NCI-H226 (cell line): ENCODE measurements around the gene PZP.
A peak's percentile ranks its signal among the peaks of the same experiment; 100 is the strongest.

Experiments used
- DNase-seq: peaks from one replicate; pipeline ENCODE4 v3.0.0-alpha.2; 2015

The PZP gene

DNA sequence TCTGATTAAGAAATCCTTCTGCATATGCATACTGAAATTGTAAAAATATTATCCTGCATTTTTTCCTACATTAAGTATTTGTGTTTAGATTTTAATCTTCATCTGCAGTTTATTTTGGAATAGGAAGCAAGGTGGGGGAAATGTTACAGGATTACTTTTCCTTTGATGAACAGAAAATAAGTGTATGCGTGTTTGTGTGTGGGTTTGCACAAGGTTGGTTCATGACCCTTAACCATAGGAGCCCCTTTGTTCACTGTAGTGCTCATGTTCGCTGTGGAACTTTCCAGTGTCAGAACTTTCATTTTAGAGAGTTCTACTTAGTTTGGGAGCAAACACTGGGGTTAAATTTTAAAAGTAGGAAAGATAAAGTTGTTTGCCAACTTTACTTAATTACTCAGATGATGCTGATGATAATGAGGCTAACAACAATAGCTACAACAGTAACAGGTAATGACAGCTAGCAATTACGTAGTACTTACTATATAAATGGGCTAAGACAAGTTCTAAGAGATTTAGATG is 86.0 kb downstream of the PZP start:
- DNase-seq = no peak

DNA sequence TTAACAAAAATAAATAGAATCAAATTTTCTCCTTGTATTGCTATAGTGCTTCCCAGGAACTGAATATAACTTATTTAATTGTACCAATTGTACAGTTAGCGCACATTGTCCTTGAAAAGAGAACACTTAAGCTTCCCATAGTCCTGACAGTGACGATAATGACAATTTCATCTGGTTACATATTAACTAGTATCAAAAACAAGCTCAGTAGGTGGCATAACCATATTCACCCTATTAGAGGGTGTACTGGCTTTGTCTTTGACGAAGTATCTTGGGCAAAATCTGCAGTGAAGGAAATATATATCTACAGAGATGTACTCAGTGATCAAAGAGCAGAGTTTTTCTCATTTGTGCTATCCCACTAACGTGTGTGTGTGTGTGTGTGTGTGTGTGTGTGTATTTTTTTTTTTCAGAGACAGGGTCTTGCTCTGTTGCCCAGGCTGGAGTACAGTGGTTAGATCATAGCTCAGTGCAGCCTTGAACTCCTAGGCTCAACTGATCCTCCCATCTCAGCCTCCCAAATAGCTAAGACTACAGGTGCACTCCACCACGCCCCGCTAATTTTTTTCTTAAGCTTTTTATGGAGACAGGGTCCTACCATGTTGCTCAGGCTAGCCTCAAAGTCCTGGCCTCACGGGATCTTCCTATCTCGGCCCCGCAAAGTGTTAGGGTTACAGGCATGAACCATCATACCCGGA is 87.6 kb downstream of the PZP start:
- DNase-seq = no peak

DNA sequence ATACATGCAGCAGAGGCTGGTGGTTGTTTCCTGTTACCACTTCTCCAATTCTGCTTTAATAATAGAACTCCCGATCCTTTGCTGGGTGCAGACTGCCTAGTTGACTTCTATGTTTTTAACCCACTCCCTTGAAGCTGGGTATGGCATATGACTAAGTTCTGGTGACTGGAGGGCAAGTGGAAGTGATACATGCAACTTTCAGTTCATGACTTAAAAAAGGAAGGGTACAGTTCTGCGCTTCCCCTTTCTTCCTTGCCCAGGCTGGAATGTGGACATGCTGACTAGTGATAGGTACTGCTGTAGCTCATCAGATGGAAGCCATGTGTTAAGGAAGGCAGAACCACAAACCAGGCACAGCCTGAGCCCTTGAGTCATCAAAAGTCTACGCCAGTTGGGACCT is 90.0 kb downstream of the PZP start:
- DNase-seq = no peak

DNA sequence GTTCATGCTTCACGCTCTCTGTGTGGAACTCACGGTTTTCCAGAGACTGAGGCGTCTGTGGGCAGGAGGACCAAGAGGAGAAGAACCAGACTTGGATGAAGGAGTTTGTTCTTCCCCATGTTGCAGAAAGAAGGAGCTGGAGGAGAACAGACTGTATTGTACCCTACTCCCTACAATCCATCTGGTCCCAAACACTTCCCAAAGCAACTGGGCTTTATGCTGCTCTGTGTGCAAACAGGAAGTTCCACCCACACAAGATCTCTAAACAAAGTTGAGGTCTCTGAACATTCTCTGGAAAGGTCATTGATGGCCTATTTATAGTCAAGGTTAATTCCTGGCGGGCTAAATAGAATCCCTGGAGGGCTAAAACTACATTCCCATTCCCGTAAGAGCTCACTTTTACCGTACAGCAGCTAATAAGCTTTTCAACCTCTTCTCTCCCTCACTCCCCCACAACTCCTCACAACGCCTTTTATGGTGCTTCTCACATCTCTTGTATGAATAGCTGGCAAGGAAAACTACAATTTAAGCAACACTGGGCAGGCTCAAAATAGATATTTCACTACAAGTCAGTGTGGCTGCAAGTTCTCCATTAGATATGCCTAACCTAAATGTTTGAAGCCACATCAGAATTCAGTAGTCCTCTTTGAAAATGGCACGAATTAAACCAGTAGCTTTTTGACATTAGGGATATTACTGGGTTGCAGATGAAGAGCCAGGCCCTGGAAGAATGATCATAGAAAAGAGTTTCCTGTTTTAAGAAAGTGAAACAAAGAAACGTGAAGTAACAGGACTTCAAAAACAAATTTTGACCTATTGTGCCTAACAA is 92.2 kb downstream of the PZP start, which contains the start of gene A2M:
TSS of gene A2M (minus strand) at position 189 of the 829 bp plus-strand sequence. CDS start at position 119, 70 bp downstream.
- no peak for DNase-seq

GRCh38 chr12:9114946-9115345 is 93.2 kb downstream of the PZP start:
- DNase-seq = peak; percentile 43

DNA sequence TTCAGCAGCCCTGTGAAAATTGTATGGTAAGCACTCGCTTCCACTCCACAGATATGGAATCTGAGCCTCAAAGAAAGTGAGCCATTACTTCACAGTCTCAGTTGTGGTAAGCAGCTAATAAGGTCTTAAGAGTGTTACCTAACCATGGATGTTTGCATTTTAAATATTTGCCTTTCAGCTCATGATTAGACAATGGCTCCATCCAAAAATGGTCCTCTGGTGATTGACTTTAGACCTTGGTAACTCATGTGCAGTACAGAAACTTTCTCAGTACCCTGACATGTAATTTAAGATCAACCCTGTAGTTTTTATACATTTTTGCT is 94.2 kb downstream of the PZP start:
- no peak for DNase-seq

- DNase-seq = no peak
Observed at GRCh38 chr12:9113296-9113986, 94.8 kb downstream of the PZP start.

GRCh38 chr12:9112076-9112853 is 95.9 kb downstream of the PZP start:
- no peak for DNase-seq

DNA sequence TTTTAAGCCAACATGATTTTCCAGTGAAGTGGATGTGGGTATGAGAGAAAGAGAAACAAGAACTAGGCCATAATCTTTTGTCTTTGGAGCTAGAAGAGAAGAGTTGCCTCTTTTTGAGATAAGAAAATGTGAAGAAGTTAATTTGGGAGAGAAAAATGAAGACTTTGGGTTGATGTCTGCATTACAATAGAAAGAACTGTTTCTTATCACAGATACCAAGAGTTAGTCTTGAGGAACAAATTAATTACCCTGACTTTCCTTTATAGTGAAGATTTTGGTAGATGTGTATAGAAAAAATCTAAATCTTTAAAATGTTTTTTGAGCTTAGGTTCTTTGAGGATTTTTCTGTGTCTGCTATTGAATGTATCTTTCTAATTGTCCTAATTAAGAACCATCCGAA is 96.7 kb downstream of the PZP start:
- DNase-seq = no peak

GRCh38 chr12:9109737-9110491 is 98.3 kb downstream of the PZP start:
- no peak for DNase-seq

DNA sequence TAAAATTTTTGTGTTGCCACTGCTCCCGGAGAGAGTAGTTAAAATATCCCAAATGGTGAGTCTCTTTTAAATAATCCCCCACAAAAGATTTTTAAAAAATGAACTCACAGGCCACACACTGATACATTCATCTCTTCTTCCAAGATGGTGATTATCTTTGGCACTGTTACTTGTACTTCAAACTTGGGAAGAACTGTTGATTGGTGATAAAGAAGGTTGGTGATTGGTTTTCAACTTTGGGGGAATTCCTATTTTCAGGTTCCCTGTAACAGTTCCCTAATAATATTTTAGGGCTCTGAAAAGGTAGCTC is 99.0 kb downstream of the PZP start:
- no peak for DNase-seq

DNA sequence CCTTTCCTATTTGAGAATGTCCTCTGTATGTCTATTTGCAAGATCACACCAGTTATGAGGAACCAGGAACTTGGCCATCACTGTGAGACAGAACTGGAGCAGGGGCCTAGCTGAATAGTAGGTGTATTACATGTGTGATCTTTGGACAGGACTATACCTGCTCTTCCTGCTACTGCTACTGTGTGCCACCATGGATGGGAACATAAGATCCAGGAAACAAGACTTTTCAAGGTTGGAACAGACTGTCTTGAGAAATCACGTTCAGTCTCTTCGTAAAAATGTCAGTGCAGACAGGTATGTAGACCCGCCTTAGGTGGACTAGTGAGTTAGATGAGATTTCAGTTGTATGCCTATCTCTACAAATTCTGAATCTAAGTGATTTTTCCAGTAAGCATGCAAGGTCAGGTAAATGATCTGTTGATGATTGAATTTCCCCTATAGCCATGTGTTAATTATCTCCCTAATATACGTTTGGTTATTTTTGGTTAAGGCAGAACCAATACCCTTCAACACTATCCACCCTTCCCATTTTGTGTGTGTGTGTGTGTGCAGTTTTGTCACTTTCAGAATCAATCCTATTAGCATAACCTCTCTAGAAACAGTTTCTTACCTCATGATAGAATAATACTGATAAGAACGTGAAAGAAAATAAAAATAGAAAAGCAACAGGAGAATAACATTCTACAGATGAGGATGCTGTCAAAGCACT is 99.5 kb downstream of the PZP start:
- DNase-seq = no peak

DNA sequence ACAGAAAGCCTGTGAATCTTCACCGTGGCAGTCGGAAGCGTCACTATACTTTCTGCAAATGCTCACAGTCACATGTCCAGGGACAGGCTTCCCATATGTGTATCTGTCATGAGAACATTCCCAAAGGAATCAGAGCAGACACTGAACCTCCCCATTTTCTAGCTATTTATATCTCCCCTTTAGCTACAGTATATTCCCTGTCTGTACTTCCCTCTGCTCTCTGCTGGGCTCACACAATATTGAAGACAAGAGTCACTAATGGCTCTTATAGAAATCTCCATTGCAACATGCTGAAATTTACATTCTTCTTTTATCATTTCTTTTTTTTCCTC is 100.7 kb downstream of the PZP start:
- no peak for DNase-seq

- no peak for DNase-seq
Observed at GRCh38 chr12:9106610-9107541, 101.3 kb downstream of the PZP start.

- no peak for DNase-seq
Observed at GRCh38 chr12:9106067-9106466, 102.1 kb downstream of the PZP start.

DNA sequence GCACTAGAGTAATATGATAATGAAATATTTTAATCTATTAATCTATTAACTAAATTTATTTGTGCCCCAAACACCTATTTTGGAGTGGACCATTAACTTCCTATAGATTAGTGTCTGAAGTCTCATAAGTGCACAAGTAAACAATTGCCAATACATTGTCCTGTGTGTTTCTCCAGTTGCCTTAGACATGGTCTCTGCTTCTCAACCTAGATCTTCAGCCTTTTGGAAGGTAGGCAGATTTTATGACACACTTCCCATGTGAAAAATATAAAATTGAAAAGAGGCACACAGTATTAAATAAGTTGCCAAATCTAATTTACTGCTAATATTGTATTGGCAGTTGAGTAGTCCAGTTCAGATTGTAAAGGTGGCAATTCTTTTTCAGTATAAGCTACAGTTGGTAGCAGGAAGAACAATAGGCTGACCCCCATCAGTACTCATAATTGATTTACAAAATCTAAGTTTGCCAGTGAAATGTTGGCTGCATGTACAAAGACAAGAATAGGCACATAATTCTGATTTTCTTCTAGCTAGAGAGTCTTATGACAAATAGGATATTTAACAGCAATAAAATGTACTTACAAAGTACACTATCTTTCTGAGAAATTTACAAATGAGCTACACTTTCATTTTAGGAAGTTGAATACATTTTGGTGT is 103.3 kb downstream of the PZP start:
- no peak for DNase-seq

GRCh38 chr12:9104087-9104486 is 104.1 kb downstream of the PZP start:
- no peak for DNase-seq

DNA sequence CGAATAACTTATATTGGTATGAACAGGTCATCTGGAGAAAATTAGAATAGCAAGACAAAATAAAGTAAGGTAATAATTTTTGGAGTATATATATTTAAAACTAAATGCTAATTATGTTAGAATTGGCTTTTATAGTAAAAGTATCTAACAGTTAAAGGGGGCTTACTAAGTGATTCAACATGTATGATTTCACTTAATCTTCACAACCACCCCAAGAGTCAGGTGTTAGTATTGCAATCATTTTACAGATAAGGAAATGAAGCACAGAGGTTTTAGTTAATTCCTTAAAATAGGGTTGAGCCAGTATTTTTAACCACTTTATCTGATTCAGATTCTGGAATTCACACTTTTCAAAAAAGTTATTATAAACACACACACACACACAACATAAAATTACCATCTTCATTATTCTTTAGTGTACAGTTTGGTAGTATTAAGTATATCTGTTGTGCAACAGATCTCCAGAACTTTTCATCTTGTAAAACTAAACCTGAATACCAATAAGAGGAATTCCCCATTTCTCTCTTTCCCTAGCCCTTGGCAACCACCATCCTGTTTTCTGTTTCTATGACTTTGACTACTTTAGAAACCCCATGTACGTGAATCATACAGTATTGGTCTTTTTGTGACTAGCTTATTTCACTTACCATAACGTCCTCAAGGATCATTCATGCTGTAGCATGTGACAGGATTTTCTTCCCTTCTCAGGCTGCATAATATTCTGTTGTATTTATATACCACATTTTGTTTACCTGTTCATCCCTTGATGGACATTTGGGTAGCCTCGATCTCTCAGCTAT is 104.9 kb downstream of the PZP start:
- DNase-seq = no peak

DNA sequence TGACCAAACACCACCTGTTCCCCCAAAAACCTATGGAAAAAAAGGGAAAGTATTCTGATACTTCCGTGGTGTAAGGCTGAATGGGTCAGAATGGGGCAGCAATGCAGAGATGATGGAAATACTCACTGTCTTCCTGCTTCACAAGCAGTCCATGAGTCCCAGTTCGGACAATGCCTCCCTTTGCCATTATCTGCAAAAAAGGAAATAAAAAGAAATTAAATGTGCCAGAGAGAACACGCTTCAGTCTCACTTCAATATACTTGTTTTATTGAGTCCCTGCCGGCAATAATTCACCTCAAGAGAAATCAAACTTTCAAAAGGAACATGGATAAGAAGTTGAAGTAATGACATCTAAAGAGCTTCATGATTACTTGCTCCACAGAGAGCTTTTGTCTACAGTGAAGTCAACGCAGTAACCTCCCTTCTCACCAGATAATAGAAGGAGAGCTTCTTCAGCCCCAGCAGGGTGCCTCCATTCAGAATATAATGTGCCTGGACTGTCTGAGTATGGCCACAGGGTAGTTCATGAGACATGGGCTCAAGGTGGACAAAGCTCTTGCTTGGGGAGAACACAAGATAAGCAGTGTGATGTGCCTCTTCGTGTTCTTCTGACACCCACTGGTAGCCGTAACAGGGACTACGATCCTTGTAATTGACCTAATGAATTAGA is 107.0 kb downstream of the PZP start:
- DNase-seq = no peak
